Coronary artery (tissue), 2 donors: ENCODE results near the gene FNDC1.

Source experiments
- DNase-seq: peaks from one replicate; pipeline ENCODE4 v3.0.0-alpha.2; 2017; ENCODE audit warnings: low spot score
- H3K27ac ChIP-seq, 2 donors: fragments of 200-600 bp; sonication (generic); one replicate each; pipeline ENCODE4 v1.5.1; 2016 to 2019
- H3K4me3 ChIP-seq: fragments of 200-600 bp; sonication (generic); 2 replicates; pipeline ENCODE4 v1.5.1; 2016; ENCODE audit warnings: mild to moderate bottlenecking, moderate library complexity
- TF ChIP-seq, protein P1 (sequence below): fragments of 200-600 bp; sonication (generic); IDR thresholded peaks from one replicate; pipeline ENCODE4 v1.5.1; 2019; ENCODE audit warnings: antibody characterized with exemption

Gene FNDC1

DNA sequence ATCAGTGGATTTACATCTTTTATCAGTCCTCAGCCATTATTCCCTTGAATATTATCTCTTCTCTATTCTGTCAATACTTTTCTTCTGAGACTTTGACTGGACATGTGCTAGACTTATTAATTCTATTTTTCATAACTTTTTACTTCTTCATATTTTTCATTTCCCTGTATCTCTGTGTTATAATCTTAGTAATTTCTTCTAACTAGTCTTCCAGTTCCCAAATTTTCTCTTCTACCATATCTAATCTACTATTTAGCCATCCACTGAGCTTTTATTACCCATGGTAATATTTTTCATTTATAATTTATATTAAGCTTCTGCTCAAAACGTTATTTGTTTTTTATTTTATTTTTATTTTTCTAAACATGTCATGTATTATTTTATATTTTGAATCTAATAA, 13.1 kb upstream of the FNDC1 start:
- no peak overlapping the region for H3K27ac ChIP-seq
- TF ChIP-seq, protein P1, sequence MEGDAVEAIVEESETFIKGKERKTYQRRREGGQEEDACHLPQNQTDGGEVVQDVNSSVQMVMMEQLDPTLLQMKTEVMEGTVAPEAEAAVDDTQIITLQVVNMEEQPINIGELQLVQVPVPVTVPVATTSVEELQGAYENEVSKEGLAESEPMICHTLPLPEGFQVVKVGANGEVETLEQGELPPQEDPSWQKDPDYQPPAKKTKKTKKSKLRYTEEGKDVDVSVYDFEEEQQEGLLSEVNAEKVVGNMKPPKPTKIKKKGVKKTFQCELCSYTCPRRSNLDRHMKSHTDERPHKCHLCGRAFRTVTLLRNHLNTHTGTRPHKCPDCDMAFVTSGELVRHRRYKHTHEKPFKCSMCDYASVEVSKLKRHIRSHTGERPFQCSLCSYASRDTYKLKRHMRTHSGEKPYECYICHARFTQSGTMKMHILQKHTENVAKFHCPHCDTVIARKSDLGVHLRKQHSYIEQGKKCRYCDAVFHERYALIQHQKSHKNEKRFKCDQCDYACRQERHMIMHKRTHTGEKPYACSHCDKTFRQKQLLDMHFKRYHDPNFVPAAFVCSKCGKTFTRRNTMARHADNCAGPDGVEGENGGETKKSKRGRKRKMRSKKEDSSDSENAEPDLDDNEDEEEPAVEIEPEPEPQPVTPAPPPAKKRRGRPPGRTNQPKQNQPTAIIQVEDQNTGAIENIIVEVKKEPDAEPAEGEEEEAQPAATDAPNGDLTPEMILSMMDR, result no peak
- DNase-seq, result no peak
- no peak overlapping the region for H3K4me3 ChIP-seq

DNA sequence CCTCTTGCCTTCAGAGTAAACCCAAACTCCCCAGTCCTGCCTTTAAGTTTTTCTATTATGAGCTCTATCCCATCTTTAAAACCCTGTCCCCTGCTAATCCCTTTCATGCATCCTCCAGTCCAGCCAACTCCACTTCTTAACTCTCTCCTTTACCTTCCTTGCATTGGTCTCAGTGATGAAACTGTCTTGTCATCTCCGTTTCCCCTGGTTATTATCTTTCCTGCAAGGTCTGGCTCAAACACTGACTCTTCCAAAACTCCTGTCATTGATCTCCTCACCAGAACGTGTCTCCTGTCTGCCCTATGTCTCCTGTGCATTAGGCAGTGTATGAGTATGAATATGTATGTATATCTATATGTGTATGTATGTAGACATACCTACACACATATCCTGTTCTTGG, 11.8 kb upstream of the FNDC1 start:
- no peak for DNase-seq
- H3K27ac ChIP-seq, result no peak overlapping the region
- no peak overlapping the region for H3K4me3 ChIP-seq
- TF ChIP-seq, protein P1, result no peak

DNA sequence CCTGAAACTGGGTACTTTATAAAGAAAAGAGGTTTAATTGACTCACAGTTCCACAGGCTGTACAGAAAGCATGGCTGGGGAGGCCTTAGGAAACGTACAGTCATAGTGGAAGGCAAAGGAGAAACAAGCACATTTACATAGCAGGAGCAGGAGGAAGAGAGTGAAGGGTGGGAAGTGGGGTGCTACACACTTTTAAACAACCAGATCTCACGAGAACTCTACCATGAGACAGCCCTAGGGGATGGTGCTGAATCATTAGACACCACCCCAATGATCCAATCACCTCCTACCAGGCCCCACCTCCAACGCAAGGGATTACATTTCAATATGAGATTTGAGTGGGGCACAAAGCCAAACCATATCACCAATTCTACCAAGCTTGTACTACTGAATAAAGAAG, 7.4 kb upstream of the FNDC1 start:
- no peak for DNase-seq
- H3K27ac ChIP-seq, result no peak overlapping the region
- TF ChIP-seq, protein P1, result no peak
- H3K4me3 ChIP-seq, result no peak overlapping the region

DNA sequence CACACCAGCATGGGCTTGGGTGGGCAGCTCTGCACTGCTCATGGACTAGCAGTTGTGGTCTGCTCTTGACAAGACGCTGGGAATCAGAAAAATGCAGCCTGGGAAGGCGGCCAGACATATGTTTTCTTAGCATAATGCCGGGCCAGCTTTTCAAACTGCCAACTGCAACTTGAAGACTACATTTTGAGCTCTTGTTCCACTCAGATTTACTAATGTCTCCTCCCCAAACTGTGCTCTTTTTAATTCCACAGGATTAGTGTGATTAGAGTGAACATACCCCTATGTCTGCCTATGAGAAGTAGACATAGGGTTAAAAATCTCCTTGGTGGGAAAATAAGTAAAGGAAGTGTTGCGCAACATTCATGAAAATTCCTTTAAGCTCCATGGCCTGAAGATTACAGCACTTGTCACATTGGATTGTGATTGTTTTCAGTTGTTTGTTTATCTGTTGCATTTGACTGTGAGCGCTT, 5.3 kb upstream of the FNDC1 start:
- TF ChIP-seq, protein P1, result no peak
- DNase-seq, result no peak
- no peak overlapping the region for H3K27ac ChIP-seq
- no peak overlapping the region for H3K4me3 ChIP-seq

DNA sequence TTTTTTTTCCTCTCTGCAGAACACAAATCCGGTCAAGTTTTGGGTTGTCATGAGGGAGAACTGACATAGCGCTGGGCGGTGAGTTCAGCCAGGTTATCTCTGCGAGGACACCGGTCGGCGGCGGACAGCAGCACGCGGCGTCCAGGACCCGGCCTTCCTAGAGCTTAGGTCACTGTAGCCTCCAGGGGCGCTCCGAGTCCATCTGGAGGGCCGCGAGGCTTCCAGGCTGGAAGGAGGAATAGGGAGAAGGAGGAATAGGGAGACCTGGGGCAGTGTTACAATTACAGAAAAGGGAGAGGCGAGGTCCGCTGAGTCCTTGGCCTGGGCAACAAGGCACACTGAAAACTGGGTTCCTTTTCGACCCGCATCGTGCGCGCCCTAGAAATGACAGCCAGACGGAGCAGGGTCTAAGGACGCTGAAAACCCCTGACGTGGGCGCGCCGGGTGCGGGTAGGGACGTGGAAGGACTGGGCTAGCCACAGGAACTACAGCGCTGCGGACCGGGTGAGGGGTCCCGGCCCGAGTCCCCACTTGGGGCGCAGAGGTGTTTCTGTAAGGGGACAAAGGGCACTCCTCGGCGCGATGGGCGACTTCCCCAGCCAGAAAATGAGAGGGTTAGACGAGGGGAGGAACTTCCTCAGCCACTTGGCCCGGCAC, 536 bp upstream of the FNDC1 start:
- Histone ChIP-seq H3K4me3 (peak overlapping the region; percentile 67), H3K27ac (no peak overlapping the region)
- DNase-seq, result no peak
- TF ChIP-seq, protein P1, result peak; percentile 24

DNA sequence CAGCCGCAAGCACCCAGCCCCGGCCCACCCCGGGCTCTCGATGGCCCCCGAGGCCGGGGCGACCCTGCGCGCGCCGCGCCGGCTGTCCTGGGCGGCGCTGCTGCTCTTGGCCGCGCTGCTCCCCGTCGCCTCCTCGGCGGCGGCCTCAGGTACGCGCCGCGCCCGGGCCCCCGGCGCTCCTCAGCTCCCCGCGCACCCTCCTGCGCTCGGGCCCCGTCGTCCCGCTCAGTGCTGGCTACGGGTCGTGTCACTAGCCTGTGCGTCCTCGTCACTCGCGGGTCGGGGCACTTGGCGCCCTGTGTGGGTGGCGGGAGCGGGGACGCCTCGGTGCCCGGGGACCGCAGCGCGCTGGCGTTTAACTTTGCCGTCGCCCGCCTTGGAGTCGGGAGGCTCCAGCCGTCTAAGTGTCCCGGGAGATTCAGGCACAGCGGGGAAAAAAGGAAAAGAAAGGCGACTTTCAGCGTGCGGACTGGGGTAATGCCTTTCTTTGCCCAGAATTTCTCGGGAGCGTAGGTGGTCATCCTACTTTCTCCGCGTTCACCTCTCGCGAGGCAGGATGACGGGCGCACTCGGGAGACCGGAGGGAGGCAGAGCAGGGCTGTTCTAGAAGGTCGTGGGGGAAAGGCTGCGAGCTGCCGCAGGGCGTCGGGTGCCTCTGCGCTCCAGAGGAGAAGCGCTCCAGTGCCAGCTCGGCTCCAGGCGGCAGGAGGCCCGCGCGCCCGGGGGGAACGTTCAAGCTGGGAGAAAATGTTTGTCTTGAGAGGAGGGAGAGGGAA, 545 bp downstream of the FNDC1 start:
- no peak for DNase-seq
- TF ChIP-seq, protein P1, result no peak
- H3K4me3 ChIP-seq, result peak overlapping the region; percentile 67
- H3K27ac ChIP-seq, result no peak overlapping the region

DNA sequence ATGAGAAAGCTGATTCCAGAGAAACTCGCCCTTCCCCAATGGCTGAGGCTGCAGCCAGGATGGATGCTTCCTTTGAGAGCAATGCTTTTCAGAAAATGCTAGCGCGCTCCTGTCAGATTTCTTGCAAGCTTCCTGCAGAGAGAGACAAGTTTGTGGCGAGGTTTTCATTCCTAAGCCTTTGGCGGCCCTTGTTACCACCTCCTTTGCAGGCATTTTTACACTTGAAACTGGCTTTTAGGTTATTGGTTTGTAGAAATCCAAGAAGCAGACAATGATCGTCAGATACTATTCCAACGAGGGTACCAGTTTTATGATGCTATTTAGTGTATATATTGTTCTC, 1.1 kb downstream of the FNDC1 start:
- no peak overlapping the region for H3K27ac ChIP-seq
- TF ChIP-seq, protein P1, result no peak
- H3K4me3 ChIP-seq, result peak overlapping the region; percentile 67
- no peak for DNase-seq
